ENCODE data around the gene PRICKLE4.

DNA sequence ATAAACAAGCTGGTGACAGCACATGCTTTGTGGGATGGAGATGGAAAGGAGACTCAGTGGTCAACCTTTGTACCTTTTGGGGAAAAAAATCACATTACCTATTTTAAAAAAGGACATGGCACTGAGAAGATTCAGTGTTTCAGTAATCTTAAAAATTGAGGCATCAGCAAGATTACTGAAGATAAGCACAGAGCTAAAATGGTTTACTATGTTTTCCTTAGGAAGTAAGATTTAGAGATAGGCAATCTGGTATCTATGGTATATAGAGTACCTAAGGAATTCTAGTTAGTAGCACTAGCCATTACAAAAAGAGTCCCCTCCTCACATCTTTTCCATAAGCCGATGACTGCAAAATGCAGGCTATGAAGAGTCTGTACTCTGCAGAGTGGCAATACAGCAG is 42.6 kb downstream of the PRICKLE4 start:
- TF ChIP-seq, protein P1, sequence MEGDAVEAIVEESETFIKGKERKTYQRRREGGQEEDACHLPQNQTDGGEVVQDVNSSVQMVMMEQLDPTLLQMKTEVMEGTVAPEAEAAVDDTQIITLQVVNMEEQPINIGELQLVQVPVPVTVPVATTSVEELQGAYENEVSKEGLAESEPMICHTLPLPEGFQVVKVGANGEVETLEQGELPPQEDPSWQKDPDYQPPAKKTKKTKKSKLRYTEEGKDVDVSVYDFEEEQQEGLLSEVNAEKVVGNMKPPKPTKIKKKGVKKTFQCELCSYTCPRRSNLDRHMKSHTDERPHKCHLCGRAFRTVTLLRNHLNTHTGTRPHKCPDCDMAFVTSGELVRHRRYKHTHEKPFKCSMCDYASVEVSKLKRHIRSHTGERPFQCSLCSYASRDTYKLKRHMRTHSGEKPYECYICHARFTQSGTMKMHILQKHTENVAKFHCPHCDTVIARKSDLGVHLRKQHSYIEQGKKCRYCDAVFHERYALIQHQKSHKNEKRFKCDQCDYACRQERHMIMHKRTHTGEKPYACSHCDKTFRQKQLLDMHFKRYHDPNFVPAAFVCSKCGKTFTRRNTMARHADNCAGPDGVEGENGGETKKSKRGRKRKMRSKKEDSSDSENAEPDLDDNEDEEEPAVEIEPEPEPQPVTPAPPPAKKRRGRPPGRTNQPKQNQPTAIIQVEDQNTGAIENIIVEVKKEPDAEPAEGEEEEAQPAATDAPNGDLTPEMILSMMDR (IDR thresholded peaks at IDR 0.05) = no peak
- TF ChIP-seq POLR2AphosphoS5 (IDR thresholded peaks at IDR 0.05) = no peak
- no peak for TF ChIP-seq EP300 (IDR thresholded peaks at IDR 0.05)
